ENCODE data around the gene C4B.

DNA sequence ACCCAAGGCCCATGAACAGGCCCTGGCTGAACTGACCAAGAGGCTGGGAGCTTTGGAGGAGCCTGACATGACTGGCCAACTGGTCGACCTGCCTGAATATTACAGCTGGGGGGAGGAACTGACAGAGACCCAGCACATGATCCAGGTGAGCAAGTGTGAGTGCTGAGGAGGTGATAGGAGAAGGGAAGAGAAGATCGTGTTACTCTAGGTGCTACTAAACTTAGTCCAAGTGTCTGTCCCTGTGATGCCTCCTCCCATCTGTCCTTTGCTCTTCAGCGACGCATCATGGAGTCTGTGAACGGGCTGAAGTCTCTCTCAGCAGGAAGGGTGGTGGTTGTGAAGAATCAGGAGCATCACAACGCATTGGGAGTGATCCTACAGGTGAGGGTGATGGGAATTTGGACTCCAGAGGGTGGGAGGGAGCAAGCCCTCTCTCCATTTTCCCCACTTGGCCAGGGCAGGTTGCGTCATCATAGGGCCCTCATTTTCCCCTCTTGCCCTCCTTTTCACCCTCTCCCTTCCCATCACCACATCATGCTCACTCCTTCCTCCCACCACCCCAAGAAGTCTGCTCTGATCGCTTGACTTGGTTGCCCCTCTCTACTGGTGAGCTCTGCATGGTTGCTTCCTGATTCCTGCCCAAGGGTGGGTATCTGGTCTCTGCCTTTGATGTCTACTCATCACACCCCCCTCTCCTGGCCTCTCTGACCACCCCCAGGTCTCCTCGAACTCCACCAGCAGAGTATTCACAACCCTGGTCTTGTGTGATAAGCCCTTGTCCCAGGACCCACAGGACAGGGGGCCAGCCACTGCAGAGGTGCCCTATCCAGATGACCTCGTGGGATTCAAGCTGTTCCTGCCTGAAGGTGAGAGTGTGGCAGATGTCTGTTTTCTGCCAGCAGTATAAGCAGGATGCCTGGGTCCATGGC is 47.3 kb upstream of the C4B start:
- TF ChIP-seq, protein P1, sequence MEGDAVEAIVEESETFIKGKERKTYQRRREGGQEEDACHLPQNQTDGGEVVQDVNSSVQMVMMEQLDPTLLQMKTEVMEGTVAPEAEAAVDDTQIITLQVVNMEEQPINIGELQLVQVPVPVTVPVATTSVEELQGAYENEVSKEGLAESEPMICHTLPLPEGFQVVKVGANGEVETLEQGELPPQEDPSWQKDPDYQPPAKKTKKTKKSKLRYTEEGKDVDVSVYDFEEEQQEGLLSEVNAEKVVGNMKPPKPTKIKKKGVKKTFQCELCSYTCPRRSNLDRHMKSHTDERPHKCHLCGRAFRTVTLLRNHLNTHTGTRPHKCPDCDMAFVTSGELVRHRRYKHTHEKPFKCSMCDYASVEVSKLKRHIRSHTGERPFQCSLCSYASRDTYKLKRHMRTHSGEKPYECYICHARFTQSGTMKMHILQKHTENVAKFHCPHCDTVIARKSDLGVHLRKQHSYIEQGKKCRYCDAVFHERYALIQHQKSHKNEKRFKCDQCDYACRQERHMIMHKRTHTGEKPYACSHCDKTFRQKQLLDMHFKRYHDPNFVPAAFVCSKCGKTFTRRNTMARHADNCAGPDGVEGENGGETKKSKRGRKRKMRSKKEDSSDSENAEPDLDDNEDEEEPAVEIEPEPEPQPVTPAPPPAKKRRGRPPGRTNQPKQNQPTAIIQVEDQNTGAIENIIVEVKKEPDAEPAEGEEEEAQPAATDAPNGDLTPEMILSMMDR (IDR thresholded peaks at IDR 0.05), result no peak
- TF ChIP-seq MAX (IDR thresholded peaks at IDR 0.05) (no peak), RFX5 (IDR thresholded peaks at IDR 0.05) (no peak), POLR2AphosphoS2 (conservative IDR thresholded peaks at IDR 0.05; ENCODE audit: low read length) (no peak), HMGXB4 (CRISPR knock-in tag; IDR thresholded peaks at IDR 0.05; ENCODE audit: borderline replicate concordance) (no peak), POLR2A (IDR thresholded peaks at IDR 0.05; ENCODE audit: low read length) (no peak), JUN (IDR thresholded peaks at IDR 0.05) (no peak), CBX8 (IDR thresholded peaks at IDR 0.05) (no peak), EP300 (IDR thresholded peaks at IDR 0.05) (no peak)
- TF ChIP-seq, protein P2, sequence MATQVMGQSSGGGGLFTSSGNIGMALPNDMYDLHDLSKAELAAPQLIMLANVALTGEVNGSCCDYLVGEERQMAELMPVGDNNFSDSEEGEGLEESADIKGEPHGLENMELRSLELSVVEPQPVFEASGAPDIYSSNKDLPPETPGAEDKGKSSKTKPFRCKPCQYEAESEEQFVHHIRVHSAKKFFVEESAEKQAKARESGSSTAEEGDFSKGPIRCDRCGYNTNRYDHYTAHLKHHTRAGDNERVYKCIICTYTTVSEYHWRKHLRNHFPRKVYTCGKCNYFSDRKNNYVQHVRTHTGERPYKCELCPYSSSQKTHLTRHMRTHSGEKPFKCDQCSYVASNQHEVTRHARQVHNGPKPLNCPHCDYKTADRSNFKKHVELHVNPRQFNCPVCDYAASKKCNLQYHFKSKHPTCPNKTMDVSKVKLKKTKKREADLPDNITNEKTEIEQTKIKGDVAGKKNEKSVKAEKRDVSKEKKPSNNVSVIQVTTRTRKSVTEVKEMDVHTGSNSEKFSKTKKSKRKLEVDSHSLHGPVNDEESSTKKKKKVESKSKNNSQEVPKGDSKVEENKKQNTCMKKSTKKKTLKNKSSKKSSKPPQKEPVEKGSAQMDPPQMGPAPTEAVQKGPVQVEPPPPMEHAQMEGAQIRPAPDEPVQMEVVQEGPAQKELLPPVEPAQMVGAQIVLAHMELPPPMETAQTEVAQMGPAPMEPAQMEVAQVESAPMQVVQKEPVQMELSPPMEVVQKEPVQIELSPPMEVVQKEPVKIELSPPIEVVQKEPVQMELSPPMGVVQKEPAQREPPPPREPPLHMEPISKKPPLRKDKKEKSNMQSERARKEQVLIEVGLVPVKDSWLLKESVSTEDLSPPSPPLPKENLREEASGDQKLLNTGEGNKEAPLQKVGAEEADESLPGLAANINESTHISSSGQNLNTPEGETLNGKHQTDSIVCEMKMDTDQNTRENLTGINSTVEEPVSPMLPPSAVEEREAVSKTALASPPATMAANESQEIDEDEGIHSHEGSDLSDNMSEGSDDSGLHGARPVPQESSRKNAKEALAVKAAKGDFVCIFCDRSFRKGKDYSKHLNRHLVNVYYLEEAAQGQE (IDR thresholded peaks at IDR 0.05), result no peak
